GM18507 (cell line): ENCODE results near the gene TBX3.
"Not testable (repeated sequence)": the region's sequence is repeated elsewhere in the genome, so short reads cannot be mapped to it uniquely, and the experiment has no call there.

ENCODE experiments used
- DNase-seq: peaks from one replicate; pipeline ENCODE4 v3.0.0; 2011; ENCODE audit warnings: low read depth; ENCODE audit not compliant: insufficient read length; ENCODE audit errors: extremely low spot score
- FAIRE-seq: peaks from 2 replicates; lab custom pipeline; 2011; peaks lifted over from hg19 to GRCh38; lab: Jason Lieb, UNC

Gene TBX3

DNA sequence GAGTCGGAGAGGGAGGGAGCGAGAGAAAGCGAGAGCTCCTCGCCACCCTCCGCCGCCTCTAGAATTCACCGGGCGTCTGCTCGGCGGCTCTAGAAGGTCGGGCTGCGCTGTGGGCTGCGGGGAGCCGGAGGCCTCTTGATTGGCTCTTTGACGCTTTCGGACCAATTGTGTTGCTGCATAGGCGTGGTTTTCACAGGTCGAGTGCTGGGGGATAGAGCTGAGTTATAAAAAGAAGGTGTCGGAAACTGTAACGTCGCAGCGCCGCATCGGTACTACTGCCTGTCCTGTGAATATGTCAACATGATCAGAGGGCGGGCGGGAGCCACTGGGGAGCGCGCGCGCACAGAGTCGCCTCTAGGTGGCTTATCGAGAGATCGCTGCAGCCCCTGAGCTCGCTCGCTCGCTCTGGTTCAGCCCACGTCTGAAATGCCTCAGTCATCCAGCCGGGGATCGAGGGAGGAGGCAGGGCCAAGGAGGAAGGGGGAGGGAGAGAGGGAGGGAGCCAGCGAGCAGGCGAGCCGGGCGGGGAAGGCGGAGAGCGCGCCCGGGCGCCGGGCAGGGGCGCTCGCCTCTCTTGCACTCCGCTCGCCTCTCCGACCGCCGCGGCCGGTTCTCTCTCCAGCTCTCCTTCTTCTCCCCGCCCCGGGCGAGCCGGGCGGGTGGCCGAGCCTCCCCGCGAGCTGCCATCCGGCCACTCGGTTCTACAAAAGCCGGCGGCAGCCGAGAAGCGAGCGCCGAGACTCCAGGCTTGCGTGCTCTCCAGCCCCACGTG lies at the start of gene TBX3:
TSS of gene TBX3 (minus strand) at position 78 of the 772 bp plus-strand sequence. CDS start 975 bp downstream, outside the sequence.
- DNase-seq, result no peak
- FAIRE-seq, result no peak

- FAIRE-seq, result no peak
- DNase-seq, result no peak
Observed at GRCh38 chr12:114732426-114733030, 48.6 kb upstream of the TBX3 start.

GRCh38 chr12:114729731-114730130 lies 45.8 kb upstream of the TBX3 start:
- FAIRE-seq (no peak), DNase-seq (no peak)

- no peak for DNase-seq
- no peak for FAIRE-seq
Observed at GRCh38 chr12:114726092-114726710, 42.2 kb upstream of the TBX3 start.

GRCh38 chr12:114722176-114722575 lies 38.2 kb upstream of the TBX3 start:
- DNase-seq, FAIRE-seq: not testable (repeated sequence)

DNA sequence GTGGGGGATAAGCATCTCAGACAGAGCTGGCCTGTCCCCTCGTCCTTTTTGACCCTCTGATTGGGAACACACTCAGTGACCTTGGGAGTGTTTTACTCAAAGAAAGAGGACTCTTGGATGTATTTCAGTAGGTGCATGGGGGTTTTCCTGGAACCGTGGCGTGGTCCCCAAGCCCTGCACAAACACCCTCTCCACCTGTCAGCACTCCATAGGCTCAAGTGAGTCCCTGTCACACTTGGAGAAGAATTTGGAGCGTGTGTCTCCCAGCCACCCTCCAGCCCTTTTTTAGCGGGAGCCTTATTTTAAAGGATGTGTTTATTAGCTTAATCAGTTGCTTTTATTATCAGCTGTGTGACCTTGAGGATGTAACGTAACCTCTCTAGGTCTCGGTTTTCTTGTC lies 37.3 kb upstream of the TBX3 start:
- FAIRE-seq (no peak), DNase-seq (no peak)

DNA sequence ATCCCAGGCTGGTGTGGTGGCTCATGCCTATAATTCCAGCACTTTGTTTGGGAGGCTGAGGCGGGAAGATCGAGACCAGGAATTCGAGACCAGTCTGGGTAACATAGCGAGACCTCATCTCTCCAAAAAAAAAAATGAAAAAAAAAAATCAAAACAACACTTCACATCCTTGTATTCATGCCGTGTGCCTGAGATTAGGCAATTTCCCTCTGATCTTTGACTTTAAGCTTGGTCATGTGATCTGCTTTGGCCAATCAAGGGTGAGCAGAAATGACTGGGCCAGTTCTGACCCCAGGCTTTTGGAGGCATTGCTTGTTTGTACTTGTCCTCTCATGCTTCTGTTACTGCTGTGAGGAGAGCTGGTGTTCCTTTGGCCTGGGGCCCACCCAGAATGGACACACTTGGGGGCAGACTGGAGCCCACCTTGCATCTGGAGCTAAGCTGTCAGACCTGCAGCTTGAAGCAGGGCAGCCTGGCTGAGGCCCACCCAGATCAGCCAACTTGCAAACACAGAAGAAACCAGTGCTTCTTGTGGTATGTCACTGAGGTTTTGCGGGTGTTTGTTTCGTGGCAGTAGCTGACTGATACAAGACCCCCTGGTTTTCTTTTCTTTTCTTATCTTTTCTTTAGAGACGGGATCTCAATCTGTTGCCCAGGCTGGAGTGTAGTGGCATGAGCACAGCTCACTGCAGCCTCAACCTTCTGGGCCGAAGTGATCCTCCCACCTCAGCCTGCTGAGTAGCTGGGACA lies 29.7 kb upstream of the TBX3 start:
- DNase-seq (no peak), FAIRE-seq (no peak)

- FAIRE-seq (no peak), DNase-seq (no peak)
Observed at GRCh38 chr12:114711689-114712152, 27.7 kb upstream of the TBX3 start.

GRCh38 chr12:114710151-114710550 lies 26.2 kb upstream of the TBX3 start:
- no peak for DNase-seq
- FAIRE-seq, result no peak

DNA sequence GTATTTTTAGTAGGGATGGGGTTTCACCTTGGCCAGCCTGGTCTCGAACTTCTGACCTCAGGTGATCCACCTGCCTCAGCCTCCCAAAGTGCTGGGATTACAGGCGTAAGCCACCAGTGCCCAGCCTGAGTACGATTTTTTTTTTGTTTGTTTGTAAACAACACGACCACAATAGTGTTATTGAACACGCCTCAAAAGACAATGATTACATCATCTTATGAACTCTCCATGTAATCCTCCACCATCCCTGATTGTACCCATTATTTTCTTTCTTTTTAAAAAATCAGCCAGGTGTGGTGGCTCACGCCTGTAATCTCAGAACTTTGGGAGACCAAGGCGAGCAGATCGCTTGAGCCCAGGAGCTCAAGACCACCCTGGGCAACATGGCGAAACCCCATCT lies 25.1 kb upstream of the TBX3 start:
- DNase-seq (no peak), FAIRE-seq (no peak)

DNA sequence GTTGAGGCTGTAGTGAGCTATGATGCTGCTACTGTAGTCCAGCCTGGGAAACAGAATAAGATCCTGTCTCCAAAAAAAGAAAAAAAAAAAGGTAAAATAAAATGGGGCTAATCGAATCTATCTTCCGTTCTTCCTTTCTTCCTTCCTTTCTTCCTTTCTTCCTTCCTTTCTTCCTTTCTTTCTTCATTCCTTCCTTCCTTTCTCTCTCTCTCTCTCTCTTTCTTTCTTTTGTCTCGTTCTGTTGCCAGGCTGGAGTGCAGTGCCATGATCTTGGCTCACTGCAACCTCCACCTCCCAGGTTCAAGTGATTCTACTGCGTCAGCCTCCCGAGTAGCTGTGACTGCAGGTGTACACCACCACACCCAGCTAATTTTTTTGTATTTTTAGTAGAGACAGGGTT lies 24.6 kb upstream of the TBX3 start:
- not testable (repeated sequence) for DNase-seq, FAIRE-seq

- no peak for FAIRE-seq
- DNase-seq, result no peak
Observed at GRCh38 chr12:114704096-114704495, 20.1 kb upstream of the TBX3 start.

DNA sequence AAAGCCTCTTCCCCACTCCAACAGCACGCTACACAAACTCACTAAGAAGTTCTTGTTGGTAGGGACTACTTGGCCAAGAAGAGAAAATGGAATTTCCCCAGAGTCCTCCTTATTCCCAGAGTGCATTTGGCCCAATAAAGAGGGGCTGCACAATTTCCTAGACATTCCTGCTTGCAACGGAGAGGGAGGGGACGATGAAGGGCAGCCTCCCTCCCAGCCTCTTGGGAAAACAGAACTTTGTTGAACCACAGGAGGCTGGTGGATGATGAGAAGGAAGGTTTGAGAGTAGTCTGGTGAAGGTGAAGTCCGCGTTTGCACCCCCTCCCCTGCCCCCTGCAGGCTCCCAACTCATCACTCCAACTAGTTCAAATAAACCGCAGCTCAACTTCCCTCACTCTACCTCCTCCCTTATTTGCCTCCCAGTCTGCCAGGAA lies 19.1 kb upstream of the TBX3 start:
- DNase-seq (no peak), FAIRE-seq (no peak)

GRCh38 chr12:114702462-114702861 lies 18.5 kb upstream of the TBX3 start:
- no peak for FAIRE-seq

GRCh38 chr12:114701553-114701952 lies 17.6 kb upstream of the TBX3 start:
- DNase-seq, result no peak
- no peak for FAIRE-seq

More at GRCh38 chr12:114702462-114702861, 18.5 kb upstream of the TBX3 start:
- no peak for DNase-seq

DNA sequence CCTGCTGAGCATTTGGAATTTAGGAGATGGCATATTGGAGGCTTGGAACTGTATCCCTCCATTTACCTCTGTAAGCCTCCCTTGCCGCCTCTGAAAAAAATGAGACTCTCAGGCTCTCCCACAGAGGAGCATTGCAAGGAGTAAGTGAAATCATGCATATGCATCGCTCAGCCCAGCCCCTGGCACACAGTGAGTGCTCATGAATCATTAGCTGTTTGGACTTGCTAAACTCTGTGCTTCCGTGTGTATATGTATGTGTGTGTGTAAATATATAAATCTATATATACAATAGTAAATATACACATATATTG lies 17.1 kb upstream of the TBX3 start:
- FAIRE-seq (no peak), DNase-seq (no peak)

DNA sequence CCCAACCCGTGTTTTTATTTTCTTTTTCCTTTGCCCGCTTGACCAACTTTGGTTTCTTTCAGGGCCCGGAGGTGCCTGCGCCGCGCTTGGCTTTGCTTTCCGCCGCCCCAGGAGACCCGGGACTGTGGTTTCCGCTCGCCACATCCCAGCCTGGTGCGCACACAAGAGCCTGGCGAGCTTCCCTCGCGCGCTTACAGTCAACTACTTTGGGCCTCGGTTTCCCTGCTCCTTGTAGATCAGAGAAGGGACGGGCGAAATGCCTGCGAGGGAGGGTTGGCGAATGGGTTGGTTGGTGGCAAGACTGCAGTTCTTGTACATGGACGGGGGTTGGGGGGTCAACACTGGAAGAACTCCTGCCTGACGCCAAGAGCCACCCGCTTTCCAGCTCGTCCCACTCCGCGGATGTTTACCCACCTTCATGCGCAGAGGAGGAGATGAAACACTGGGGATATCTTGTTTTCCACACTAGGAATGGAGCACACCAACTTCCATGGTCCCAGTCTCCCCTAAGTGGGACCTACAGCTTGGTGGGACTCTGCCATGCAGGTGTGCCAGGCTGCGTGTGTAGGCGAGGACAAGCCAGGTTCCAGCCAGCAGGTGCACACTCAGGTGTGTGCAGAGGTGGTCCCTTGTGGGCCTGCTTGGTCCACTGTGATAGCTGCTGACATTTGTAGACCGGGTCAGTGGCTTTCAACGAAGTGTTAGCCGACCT lies 16.6 kb upstream of the TBX3 start:
- DNase-seq (no peak), FAIRE-seq (no peak)

- FAIRE-seq (no peak), DNase-seq (no peak)
Observed at GRCh38 chr12:114698566-114699163, 14.7 kb upstream of the TBX3 start.
